H1 (cell line): ENCODE measurements around the gene KCTD20. TPM values are rescaled to one million over a fixed set of nuclear protein-coding genes. Genes with fewer than 3 reads are reported as not detected.

ENCODE experiments used
- ATF2 ChIP-seq: IDR thresholded peaks from 2 replicates; pipeline ENCODE4 v1.6.1; 2012; ENCODE audit warnings: low read length, inconsistent platforms
- GABPA ChIP-seq: IDR thresholded peaks from 2 replicates; pipeline ENCODE4 v1.6.1; 2011; ENCODE audit warnings: mild to moderate bottlenecking, low read length, moderate library complexity, borderline replicate concordance; ENCODE audit not compliant: insufficient read depth
- MAFK ChIP-seq: IDR thresholded peaks from 2 replicates; pipeline ENCODE4 v1.6.1; 2012; ENCODE audit warnings: low read depth, mild to moderate bottlenecking, improper control_type of control experiment, low read length
- polyA plus RNA-seq, 7 experiments: library from polyadenylated mRNA; depleted of rRNA in 3 of 7; stranded (reverse) in 5 of 7; unstranded in 2 of 7; fragments of >200 nt in 5 of 7; fragments of 200-250 nt in 2 of 7; gene quantifications; 1 replicate in 5 of 7; 2 replicates in 1 of 7; 4 replicates in 1 of 7; pipeline versions ENCODE4 v1.2.1 to v1.2.3, GENCODE V29; 2011 to 2013; ENCODE audit warnings: missing spikeins in 2 of 7, mixed read lengths in 2 of 7
- total RNA-seq: library from RNA; stranded (reverse); fragmentation: NEBNext Ultra II Directional; extraction: Animal tissue kit (Norgen Biotek cat#: 25700); gene quantifications from 2 replicates; pipeline ENCODE4 v1.2.1, GENCODE V29; 2021

KCTD20 gene
- total and polyA plus RNA-seq, 2 of the 8 experiments (the other 6 are each of a cell fraction or from before 2014, with no cell fraction given), result 10.1 to 26.2 TPM

DNA sequence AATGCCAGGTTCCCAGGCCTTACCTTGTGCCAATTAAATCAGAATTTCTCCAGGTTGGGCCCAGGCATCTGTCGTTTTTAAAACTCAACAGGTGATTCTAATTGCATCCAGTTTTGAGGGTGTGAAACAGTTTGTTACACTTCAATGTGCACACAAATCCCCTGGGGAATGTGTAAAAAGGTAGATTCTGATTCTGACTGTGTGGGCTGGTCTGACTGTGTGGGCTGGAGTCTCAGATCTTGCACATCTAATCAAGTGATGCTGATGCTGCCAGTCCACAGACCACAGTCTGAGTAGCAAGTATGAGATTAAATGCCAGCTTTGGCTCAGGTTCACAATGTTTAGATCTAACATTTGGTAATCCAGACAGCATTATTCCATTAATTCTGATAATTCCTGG is 42.8 kb upstream of the KCTD20 start (continued):
- no peak for TF ChIP-seq ATF2
- no peak for TF ChIP-seq MAFK
- no peak for TF ChIP-seq GABPA
